Spleen (tissue), 7 donors: ENCODE results near the gene PNCK.

Experiments used
- CTCF ChIP-seq, 11 experiments: fragments of 200-600 bp in 7 of 11; fragments of 450-650 bp in 4 of 11; sonication (generic) in 4 of 11; IDR thresholded peaks in 8 of 11; conservative IDR thresholded peaks in 3 of 11; 1 replicate in 7 of 11; 2 replicates in 4 of 11; pipeline versions ENCODE4 v1.4.0 to v1.8.0; 2016 to 2021; ENCODE audit warnings: antibody characterized with exemption in 11 of 11, inconsistent platforms in 4 of 11, mild to moderate bottlenecking in 1 of 11
- POLR2A ChIP-seq, 3 donors: fragments of 450-650 bp; IDR thresholded peaks; one replicate each; pipeline ENCODE4 v1.5.1; 2017; ENCODE audit warnings: antibody characterized with exemption in 3 of 3, mild to moderate bottlenecking in 1 of 3
- POLR2AphosphoS5 ChIP-seq, 3 donors: sonication (generic); formaldehyde crosslinking; IDR thresholded peaks; one replicate each; pipeline ENCODE4 v1.5.1; 2017; ENCODE audit warnings: antibody characterized with exemption in 3 of 3
- donor health status: DM: no; HTN: no; CAD: no; lungs with moderate emphysema.
- donor health status: DM: no; HTN: no; CAD: no.
- donor health status: DM: no; HTN: no; CAD: no.

DNA sequence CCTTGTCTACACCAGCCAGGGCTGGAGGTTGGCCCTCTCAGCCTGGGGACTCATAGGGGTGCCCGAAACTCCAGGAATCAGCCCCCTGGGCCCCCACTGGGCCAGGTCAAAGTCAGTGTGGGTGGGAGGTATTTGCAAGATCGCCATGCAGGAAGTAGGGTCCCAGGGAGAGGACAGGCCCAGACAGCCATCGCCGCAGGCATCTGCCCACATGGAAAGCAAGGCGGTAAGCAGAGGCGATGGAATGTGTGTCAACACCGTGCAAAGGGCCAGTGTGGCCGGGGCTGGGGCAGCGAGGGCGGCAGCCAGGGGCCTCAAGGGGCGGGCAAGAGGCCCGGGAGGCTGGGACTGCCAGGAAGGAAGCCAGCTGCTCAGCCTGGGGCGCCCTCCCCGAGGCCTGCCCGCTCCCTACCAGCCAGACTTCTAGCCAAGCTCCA is 45.9 kb downstream of the PNCK start:
- no peak for TF ChIP-seq CTCF (IDR thresholded peaks at IDR 0.05 in 8 of 11, conservative IDR thresholded peaks at IDR 0.05 in 3 of 11)
- TF ChIP-seq POLR2AphosphoS5 (IDR thresholded peaks at IDR 0.05): no peak
- TF ChIP-seq POLR2A (IDR thresholded peaks at IDR 0.05): no peak
